ENCODE results near the gene SBF2. TPM values are rescaled to one million over a fixed set of nuclear protein-coding genes. Genes with fewer than 3 reads are reported as not detected.
"Not testable (repeated sequence)": the region's sequence is repeated elsewhere in the genome, so short reads cannot be mapped to it uniquely, and the experiment has no call there.

The SBF2 gene
- total RNA-seq, 1 experiment from 2014 or later: 33.5 TPM

DNA sequence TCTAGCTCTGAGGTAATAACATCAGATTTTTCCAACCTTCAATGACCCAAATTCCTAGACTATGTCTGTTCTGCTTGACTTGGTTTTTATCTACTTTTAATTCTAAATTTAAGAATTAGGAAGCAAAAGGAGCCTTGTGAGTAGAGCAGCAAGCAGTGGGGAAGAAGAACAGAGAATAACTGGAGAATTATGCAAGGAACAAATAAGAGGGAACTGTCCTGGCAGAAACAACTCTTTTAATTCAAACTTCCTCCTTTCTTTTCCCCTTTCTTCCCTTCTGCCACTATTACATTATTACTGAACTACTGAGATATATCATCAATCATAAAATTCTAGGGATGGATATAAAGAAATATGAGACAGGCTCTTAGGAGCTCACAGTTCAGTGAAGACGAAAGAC lies 276.1 kb downstream of the SBF2 start:
- DNase-seq (ENCODE audit: low read depth): no peak

DNA sequence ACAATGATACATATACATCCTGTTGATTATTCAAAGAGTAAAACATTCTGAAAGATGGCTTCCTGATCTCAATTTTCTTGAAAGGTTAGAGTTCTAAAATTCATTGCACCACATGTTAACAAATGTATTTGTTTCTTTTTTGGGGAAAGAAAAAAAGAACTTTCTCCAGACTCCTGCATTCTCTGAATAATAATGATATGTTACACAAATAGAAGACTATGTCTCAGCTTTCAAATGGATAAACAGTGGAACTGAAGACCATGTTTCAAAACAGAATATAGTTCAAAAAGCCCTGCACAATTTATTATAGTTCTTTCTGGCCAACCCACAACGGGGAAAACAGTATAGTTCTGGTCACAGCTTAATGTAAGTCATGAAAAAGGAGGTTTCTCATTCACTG lies 277.0 kb downstream of the SBF2 start:
- no peak for DNase-seq (ENCODE audit: low read depth)

DNA sequence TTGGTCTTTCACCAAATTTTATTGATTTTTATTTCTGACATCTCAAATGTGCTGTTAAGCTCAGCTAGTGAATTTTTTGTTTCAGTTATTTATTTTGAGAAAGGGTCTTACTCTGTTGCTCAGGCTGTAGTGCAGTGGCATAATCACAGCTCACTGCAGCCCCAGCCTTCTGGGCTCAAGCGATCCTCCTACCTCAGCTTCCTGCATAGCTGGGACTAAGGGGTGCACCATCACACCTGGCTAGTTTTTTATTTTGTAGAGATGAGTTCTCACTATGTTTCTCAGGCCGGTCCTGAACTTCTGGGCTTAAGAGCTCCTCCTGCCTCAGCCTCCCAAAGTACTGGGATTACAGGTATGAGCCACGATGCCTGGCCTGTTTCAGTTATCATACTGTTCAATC lies 282.0 kb downstream of the SBF2 start:
- DNase-seq (ENCODE audit: low read depth): no peak

DNA sequence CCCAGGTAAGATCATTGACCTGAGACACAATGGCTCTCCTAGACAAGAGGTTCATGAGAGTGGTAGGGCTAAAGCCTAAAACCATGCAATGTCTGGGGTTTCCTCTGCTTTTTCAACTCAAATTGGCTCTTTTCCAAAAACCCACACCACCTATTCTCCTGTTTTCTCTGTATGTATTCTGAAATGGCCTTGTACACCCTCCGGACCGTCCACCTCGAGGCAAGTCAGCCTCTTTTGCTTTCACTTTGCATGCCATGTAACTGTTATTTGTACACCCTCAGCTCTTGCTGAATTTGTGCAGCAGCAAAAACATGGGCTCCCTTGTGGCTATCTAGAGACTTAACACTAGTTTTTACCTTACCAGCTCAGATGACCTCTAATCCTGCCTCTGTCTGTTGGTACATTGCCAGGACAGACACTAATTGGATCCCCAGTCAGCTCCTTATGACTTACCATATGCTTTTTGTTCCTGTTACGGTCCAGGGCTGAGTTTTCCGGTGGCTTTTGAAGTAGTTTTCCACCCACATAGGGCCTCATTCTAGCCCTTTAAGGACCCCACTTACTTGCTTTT lies 288.0 kb downstream of the SBF2 start:
- DNase-seq (ENCODE audit: low read depth): peak; percentile 58

DNA sequence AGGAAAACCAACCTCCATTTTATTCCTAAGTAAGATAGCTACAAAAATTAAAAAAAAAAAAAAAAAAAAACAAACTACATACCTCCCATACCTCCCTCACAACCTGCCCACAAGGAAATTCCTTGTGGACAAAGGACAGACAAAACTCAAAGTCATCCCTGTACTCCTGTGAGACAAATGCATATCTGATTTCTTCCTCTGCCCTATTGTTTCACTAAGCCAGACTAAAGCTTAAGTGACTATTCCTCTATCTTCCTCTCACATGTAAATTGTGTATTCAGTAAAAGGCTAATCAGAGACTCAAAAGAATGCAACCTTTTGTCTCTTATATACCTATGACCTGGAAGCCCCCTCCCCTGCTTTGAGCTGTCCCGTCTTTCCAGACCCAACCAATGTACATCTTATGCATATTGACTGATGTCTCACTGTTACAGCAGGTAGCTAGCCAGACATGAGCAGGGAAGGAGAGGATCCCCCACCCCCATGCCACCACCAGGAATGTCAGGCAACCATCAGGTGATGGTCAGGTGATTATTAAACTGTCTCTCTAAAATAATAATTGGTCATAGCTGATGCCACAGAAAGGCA lies 289.4 kb downstream of the SBF2 start:
- no peak for DNase-seq (ENCODE audit: low read depth)

DNA sequence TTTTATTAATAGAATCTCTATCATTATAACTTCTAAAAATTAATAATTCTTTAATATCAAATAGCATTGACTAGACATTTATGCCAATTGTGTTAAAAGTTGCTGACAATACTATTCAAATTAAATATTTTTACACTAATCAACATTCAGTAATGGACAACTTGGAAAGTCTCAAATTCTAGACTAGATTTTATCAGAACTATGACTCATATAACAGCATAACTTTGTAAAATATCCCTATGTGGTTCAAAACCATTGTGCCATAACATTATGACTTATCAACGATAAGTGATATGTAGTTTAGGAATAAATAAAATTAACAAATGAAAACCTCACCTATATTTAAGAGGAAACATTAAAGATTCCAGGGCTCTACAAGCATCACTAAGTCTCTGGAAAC lies 291.8 kb downstream of the SBF2 start:
- peak; percentile 6 for DNase-seq (ENCODE audit: low read depth)

DNA sequence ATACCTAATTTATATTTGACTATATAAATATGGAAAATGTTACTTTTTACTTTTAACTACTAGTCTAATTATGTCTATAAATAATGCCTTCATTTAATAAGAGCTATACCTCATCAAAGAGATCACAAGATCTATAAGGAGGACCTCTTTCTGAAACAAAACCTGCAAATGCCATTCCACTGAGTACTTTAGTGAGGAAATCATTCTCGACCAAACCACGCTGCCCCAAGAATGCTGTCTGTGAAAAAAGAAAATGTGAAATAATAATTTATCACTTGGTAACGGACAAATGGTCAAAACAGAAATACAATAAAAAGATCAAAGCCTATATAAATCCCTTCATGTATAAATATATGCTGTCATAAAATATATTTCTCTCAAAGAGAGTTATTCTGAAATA lies 301.7 kb downstream of the SBF2 start:
- DNase-seq (ENCODE audit: low read depth): no peak

DNA sequence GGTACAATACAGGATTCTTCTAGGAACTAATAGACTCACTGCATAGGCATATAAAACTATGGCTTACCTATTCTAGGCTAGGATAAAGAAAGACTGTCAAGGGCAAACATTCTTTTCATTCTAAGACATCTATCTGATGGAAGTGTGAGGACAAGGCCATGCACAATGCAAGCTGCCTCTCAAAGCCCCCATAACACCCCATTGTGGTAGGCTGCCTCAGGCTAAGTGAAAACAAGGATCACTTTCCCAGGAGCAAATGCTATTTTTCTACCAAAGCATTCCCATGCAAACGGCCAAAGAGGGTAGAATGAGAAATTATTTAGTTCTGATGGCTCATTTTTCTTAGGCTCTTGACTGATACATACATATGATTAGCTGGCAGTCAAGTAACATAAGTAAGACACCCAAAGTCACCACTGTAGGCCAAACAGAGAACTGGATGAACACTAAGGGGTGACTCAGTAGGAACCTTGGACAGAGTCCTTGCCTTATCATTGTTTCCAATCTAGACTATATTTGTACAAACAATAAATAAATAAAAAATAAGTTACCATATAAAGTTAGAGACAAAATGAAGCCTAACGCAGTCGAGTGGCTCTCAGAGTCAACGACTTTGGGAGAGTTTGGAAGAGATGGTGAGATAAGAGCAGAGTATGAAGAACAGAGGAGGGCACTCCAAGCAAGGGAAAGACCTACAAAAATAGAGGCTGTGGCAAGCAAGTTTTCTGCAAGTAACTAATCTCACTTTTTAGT lies 303.6 kb downstream of the SBF2 start:
- DNase-seq (ENCODE audit: low read depth): no peak

DNA sequence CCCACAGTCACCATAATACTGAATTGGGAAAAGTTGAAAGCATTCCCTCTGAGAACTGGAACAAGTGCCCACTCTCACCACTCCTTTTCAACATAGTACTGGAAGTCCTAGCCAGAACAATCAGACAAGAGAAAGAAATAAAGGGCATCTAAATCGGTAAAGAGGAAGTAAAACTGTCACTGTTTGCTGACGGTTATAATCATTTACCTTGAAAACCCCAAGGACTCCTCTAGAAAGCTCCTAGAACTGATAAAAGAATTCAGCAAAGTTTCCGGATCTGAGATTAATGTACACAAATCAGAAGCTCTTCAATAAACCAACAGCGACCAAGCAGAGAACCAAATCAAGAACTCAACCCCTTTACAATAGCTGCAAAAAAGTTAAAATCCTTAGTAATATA lies 306.7 kb downstream of the SBF2 start:
- DNase-seq (ENCODE audit: low read depth): not testable (repeated sequence)

DNA sequence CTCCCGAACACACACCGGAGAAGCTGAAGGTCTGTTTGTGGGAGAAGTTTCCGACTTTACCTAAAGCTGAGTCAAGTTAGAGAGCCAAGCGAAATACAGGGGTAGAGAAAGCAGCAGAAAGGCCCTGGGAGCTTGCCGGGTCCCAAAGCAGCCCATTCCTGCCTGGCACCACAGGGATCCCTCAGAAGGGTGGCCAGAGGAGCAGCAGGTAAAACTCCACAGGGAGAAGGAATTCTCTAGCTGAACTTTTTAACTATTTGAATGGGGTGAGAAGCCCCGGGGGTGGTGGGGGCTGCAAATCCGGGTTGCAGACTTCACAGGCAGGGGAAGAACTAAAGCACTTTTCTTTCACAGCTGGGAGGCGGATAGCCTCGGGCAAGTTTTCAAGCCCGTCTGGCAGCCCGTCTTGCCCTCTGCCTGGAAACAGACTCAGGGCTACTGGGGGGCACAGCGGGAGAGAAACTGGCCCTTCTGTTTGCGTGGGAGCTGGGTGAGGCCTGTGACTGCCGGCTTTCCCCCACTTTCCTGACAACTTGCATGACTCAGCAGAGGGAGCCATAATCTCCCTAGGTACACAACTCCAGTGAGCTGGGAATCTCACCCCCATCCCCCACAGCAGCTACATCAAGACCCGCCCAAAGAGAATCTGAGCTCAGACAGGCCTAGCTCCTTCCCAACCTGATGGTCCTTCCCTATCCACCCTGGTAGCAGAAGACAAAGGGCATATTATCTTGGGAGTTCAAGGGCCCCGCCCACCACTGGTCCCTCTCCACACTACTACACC lies 311.0 kb downstream of the SBF2 start:
- peak; percentile 93 for DNase-seq (ENCODE audit: low read depth)

DNA sequence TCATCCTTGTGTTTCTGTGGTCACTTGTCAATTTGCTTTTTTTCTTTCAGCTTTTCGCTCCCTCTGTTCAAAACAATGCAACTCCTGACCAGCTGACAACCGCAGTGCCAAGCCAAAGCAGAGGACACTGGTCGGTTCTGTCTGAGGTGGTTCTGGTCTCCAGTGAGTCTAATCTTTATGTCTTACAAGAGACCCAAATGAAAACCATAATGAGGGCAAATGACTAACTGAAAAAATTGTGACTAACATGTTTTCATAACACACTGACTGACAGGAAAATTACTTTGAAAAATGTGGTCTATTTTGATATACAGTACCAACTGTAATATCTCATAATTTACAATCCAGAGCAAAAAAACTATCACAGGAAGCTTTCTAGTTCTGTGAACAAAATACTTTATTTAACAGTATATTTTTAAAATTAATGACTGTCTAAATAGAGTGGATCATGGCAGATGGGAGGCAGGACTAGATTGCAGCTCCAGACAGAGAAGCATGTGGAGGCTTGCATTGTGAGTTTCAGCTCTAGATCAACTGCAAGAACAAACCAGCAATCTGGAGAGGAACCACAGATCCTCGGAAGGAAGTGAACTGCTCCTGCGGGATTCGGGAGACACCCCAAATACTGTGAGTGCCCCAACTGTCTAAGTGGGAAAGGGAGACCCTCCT lies 311.8 kb downstream of the SBF2 start:
- DNase-seq (ENCODE audit: low read depth): peak; percentile 76

DNA sequence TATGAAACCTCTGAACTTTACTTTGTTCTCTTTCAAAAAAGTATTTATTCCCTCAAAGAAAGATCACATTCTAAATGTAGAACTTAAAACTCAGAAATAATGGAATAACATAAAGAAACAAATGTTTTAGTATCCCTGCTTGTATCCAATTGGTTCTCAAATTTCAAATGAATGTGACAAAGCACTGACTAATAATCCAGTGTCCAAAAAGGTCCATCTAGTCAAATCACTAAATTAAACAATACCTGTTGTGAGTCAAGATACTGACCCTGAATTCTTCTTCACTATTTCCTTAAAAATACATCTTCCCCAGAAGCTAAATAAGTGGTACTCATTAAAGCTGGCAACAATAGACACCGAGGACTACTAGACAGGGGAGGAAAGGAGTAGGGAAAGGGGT lies 313.1 kb downstream of the SBF2 start:
- DNase-seq (ENCODE audit: low read depth): no peak

DNA sequence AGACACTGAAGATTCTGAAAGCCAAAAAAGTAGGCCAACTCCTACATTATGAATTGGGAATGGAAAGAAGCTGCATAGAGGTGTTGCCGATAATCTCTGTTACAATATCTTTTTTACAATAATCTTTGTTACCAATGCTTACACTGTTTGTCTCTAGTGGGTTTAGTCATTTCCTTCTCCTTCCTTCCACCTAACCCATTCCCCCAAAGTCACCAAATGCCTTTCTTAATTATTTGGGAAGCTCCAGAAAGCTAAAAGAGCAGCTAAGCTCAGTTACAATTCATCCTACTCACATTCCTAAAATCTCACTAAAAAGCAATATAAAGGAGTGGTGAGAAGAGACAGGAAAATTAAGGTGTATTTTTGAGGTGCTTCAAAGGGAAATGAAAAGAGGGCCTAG lies 316.5 kb downstream of the SBF2 start:
- DNase-seq (ENCODE audit: low read depth): no peak

DNA sequence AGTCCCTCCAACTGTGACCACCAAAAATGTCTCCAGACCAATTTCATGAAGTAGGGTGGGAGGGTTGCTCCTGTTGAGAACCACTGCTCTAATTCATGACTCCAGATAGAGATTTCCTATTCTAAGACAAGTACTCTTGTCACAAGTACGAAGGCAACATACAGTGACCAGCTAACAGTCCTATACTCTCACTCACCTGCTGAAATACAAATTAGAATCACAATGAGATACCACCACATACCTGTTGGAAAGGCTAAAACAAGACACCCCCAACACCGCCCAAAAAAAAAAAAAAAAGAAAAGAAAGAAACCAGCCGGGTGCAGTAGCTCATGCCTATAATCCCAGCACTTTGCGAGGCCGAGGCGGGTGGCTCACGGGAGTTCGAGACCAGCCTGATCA lies 319.6 kb downstream of the SBF2 start:
- DNase-seq (ENCODE audit: low read depth): no peak

DNA sequence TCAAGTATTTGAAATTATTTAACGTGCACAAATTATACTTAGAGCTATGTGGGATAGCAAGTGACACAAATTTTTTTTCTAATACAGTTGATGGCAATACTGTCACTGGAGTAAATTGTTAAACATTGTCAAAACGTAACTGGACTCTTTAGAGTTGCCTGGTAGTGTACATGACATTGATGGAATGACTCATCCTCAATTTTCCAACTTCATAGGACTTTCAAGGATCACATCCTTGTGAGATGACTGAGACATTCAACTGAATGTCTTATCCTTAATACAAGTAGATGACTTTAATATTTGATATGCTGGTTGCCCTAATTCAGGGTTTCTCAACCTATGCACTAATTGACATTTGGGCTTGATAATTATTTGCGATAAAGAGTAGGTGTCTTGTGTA lies 320.1 kb downstream of the SBF2 start:
- DNase-seq (ENCODE audit: low read depth): peak; percentile 47

DNA sequence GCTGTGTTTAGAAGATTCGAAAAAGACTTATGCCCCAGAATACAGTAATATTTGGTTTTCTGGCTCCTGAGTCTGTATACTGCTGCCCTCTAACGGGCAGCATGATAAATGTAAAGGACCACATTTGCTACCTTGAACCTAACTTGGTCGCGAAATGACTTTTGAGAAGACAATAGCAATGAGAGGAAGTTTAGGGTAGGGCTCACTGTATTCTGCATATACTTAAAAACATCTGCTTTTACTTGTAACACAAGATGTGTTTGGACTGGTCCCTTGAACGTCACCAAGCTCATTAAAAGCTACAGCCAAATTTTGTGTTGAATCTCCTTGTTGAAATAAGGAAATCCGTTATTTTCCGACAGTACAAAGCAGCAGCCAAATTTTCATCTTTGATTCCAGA lies 321.0 kb downstream of the SBF2 start:
- DNase-seq (ENCODE audit: low read depth): peak; percentile 63

DNA sequence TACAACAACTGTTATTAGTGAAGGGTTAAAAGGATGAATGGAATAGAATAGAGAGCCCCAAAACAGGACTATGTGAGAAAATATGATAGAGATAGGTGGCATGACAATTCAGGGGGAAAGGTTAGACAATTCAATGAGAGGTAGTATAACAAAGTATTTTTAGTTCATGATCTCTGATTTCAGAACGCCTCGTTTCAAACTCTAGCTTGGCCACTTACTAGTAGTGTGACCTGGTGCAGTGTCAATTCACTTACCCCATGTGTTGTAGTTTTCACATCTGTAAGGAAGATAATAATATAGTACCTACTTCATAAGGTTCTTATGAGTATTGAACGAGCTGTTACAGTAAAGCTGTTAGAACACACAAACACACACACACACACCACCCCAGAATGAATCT lies 322.1 kb downstream of the SBF2 start:
- no peak for DNase-seq (ENCODE audit: low read depth)

DNA sequence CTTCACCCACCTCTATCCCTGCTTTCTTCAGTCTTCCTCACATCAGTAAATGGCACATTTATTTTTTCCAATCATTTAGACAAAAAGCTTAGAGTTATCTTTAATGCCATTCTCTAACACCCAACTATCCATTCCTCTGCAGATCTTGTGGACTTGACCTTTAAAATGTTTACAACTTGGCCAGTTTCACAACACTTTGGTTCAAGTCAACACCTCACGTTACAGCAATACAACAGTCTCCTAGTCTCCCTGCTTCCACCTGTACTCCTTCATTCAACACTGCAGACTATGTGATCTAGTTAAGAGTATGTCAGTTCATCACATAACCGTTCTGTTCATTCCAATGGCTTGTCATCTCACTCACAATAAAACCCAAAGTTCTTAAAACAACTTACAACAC lies 325.0 kb downstream of the SBF2 start:
- no peak for DNase-seq (ENCODE audit: low read depth)

DNA sequence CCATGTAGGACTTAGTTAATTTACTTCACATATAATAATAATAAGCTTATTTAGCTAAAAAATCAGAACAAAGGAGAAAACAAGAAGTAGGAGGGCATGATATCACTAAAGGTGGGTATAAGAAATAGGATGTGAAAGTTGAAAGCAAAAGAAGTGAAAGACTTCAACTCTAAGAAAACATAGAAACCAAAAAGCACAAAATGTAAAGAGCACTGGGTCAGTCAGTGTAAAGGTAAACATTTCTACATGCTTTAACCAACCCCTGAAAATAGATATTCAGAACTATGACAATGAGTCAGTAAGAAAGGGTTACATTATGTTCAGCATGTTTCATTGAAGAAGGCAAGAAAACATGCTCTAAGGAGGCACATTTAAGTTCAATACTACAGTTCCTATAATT lies 331.3 kb downstream of the SBF2 start:
- no peak for DNase-seq (ENCODE audit: low read depth)

DNA sequence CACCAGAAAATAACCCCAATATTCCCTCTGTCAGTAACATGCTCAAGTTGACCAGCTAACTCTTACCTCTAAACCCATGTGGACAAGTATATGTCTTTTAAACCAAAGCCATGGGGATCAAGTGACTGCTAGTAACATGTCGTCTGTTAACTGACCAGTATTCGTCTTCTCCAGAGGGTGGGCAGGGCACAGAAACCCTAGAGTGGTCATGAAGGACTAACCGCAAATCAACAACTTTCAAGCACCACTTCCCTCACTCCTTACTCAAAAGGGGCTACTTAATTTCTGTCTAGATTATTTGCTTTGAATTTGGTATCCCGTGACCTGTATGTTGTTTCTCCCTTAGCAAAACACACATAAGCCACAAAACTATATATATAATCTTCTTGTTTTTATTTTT lies 336.9 kb downstream of the SBF2 start:
- DNase-seq (ENCODE audit: low read depth): no peak

DNA sequence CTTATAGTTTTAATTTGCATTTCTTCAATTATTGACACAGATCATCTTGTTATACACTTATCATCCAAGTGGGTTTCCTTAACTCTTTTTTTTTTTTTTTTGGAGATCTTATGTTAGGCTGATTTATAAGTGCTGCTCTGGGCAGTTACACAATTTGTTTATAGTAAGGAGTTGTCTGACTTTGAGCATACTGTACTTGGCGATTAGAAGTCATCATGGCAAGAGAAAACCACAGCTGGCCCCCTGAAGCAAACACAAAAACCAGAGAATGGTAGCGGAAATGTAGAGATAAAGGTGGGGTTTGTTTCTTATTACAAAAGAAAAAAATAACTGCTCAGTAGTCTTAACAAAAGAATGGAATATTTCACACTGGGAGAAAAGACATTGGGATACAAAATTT lies 337.5 kb downstream of the SBF2 start:
- DNase-seq (ENCODE audit: low read depth): no peak

DNA sequence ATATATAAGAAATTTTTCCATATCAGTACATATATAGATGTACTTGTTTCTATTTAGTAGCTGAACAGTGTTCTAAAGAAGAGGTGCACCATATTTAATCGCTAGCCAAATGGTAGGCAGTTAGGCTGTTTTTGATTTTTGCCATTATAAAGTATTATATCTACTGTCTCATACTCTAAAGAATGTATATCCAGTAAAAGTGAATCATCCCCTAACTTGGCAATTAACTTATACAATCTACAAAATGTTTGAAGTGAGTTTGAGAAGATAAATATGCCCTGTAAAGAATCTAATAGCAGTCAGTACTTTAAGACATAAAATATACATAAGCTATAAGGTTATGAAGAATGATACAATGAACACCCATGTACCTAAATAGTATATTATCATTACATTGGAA lies 338.6 kb downstream of the SBF2 start:
- DNase-seq (ENCODE audit: low read depth): no peak
